Measurements from ENCODE around the gene DAB2IP.

- TF ChIP-seq, protein P1, sequence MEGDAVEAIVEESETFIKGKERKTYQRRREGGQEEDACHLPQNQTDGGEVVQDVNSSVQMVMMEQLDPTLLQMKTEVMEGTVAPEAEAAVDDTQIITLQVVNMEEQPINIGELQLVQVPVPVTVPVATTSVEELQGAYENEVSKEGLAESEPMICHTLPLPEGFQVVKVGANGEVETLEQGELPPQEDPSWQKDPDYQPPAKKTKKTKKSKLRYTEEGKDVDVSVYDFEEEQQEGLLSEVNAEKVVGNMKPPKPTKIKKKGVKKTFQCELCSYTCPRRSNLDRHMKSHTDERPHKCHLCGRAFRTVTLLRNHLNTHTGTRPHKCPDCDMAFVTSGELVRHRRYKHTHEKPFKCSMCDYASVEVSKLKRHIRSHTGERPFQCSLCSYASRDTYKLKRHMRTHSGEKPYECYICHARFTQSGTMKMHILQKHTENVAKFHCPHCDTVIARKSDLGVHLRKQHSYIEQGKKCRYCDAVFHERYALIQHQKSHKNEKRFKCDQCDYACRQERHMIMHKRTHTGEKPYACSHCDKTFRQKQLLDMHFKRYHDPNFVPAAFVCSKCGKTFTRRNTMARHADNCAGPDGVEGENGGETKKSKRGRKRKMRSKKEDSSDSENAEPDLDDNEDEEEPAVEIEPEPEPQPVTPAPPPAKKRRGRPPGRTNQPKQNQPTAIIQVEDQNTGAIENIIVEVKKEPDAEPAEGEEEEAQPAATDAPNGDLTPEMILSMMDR (IDR thresholded peaks at IDR 0.05; ENCODE audit: low read depth, low read length, poor library complexity, severe bottlenecking), result no peak
- TF ChIP-seq EZH2phosphoT487 (IDR thresholded peaks at IDR 0.05; ENCODE audit: borderline replicate concordance, low read length), result no peak
These were observed 8.0 kb upstream of the DAB2IP start for GRCh38 chr9:121643473-121643872.
